ENCODE measurements around the gene CUEDC1. TPM values are rescaled to one million over a fixed set of nuclear protein-coding genes. Genes with fewer than 3 reads are reported as not detected.
A peak's percentile ranks its signal among the peaks of the same experiment; 100 is the strongest.

CUEDC1 gene, protein sequence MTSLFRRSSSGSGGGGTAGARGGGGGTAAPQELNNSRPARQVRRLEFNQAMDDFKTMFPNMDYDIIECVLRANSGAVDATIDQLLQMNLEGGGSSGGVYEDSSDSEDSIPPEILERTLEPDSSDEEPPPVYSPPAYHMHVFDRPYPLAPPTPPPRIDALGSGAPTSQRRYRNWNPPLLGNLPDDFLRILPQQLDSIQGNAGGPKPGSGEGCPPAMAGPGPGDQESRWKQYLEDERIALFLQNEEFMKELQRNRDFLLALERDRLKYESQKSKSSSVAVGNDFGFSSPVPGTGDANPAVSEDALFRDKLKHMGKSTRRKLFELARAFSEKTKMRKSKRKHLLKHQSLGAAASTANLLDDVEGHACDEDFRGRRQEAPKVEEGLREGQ
- 27.5 TPM in 2 replicates for total RNA-seq (2022)
- Bru-seq, nascent RNA: percentile 62 among the genes with signal in this experiment
- percentile 62 among the genes with signal in this experiment for BruChase-seq, experiment 1, labeled RNA remaining after a 2-hour chase
- BruChase-seq, experiment 2, labeled RNA remaining after a 6-hour chase: percentile 66 among the genes with signal in this experiment
- long read RNA-seq, transcript CUEDC1-206 (11 exons, 3,621 nt): major isoform, 8 of 30 reads
- long read RNA-seq, partial matches to known transcripts: 5 of 30 reads
- long read RNA-seq, other reads (novel, unspliced or antisense): 13 of 30 reads

DNA sequence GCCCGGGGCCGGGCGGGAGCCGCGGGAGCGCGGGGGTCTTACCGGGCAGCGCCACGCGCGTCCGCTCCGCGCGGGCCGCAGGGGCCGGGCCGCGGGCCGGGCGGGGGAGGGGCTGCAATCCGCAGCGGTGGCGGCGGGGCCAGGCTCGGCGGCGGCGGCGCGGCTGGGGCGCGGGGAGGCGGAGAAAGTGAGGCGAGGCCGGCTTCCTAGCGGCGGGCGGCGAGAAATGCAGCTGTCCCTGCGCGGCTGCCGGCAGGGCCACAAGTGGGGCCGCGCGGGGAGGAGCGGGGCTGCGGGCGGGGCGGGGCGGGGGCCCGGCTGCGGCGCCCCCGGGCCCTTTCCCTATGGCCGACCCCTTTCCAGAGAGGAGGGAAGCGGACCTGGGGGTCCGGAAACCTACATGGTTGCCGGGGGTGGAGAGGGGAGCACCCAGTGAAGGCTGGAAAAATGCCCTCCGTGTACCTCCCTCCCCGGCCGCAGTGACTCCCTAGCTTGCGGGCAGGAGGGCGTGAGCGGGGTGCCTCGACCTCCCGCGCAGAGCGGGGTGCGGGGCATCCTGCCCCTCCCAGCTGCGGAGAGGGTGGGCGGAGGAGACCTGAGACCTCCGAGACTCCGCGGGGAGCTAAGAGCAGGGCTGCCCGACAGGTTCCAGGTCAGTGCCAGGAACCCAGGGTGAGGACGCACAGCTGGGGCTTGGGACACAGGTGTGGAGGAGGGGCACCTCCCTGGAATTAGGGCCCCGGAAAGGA, at the start of gene CUEDC1:
CUEDC1 (minus strand) TSS at position 230 of the 749 bp plus-strand sequence. CDS start 69,848 bp downstream, outside the sequence.
- H3K4me1 ChIP-seq: peaks cover 47% of the 10 kb centered on the region
- no peaks in the 10 kb centered on the region for H3K27me3 ChIP-seq (replicated peaks; ENCODE audit: control insufficient read depth, insufficient read depth, low read length)
- peak within 1 kb of the TSS; percentile 72 for H3K4me3 Mint-ChIP-seq (ENCODE audit: unreplicated experiment)
- H3K36me3 Mint-ChIP-seq (ENCODE audit: insufficient read depth, unreplicated experiment): peaks cover 8% of the 10 kb centered on the region
- intact Hi-C loops (cut with micrococcal nuclease; ENCODE audit: unreplicated experiment): loop anchor here (2.0 kb wide), 3 partner anchors 33 to 63 kb away; partner anchors contain the start of gene VEZF1
- TF ChIP-seq, protein P1, sequence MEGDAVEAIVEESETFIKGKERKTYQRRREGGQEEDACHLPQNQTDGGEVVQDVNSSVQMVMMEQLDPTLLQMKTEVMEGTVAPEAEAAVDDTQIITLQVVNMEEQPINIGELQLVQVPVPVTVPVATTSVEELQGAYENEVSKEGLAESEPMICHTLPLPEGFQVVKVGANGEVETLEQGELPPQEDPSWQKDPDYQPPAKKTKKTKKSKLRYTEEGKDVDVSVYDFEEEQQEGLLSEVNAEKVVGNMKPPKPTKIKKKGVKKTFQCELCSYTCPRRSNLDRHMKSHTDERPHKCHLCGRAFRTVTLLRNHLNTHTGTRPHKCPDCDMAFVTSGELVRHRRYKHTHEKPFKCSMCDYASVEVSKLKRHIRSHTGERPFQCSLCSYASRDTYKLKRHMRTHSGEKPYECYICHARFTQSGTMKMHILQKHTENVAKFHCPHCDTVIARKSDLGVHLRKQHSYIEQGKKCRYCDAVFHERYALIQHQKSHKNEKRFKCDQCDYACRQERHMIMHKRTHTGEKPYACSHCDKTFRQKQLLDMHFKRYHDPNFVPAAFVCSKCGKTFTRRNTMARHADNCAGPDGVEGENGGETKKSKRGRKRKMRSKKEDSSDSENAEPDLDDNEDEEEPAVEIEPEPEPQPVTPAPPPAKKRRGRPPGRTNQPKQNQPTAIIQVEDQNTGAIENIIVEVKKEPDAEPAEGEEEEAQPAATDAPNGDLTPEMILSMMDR (IDR thresholded peaks at IDR 0.05; ENCODE audit: insufficient read depth in 1 of 2, low read depth in 1 of 2, low read length in 1 of 2, severe bottlenecking in 1 of 2, unreplicated experiment in 1 of 2): peak; percentile 22 to 40
- CTCF ChIA-PET: interaction anchor here (0.6 to 2.7 kb wide), 9 partner anchors 29 to 768 kb away, joined by 3 to 10 read pairs (median 4); no protein-coding TSS in a partner anchor
- H3K9me3 ChIP-seq: no peaks in the 10 kb centered on the region
- H3K9me3 Mint-ChIP-seq (ENCODE audit: unreplicated experiment): no peaks in the 10 kb centered on the region
- DNase-seq: peak; percentile 76 to 90
- H3K4me1 Mint-ChIP-seq (ENCODE audit: low read depth, unreplicated experiment): peaks cover 36% of the 10 kb centered on the region
- H3K36me3 ChIP-seq (ENCODE audit: control insufficient read depth, insufficient read depth, low read length): no peaks in the 10 kb centered on the region
- BruUV-seq (replicated peaks): no TSS peak
- peak within 1 kb of the TSS; percentile 53 for H3K27ac Mint-ChIP-seq (ENCODE audit: unreplicated experiment)
- POLR2A ChIA-PET: interaction anchor here (0.6 to 1.7 kb wide), 9 partner anchors 20 to 104 kb away, joined by 3 to 9 read pairs (median 4); partner anchors contain the start of gene SRSF1
- H3K27me3 Mint-ChIP-seq (ENCODE audit: insufficient read depth, unreplicated experiment): no peaks in the 10 kb centered on the region
- peak within 1 kb of the TSS; percentile 69 for H3K4me3 ChIP-seq (ENCODE audit: low read depth, low read length)

DNA sequence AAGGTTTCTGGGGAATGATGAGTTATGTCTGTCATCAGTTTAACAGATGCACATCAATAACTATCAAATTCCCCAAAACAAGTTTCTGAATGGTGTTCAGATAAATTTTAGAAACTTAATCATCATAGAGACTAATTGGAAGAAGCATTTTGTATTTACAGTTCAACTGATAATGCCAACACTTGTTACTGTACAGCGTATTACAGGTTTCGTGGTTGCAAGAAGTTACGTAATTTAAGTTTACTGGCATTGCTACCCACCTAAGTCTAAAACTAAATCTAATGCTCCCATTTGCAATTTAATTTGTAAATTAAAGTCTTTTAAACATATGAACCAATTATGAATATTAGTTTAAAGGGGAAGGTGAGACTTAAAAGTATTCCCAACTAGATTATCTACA, 48.8 kb upstream of the CUEDC1 start:
- 0 out of 2 replicates have a peak, but pooled peaks cover 4% of the 10 kb centered on the region for H3K36me3 ChIP-seq (ENCODE audit: control insufficient read depth, insufficient read depth, low read length)
- Mint-ChIP-seq H3K9me3 (ENCODE audit: unreplicated experiment) (no peaks in the 10 kb centered on the region), H3K4me1 (ENCODE audit: low read depth, unreplicated experiment) (peaks cover 20% of the 10 kb centered on the region), H3K27me3 (ENCODE audit: insufficient read depth, unreplicated experiment) (no peaks in the 10 kb centered on the region), H3K36me3 (ENCODE audit: insufficient read depth, unreplicated experiment) (peaks cover 85% of the 10 kb centered on the region), H3K27ac (ENCODE audit: unreplicated experiment) (no peak overlapping the region), H3K4me3 (ENCODE audit: unreplicated experiment) (peak overlapping the region; percentile 13)
- ChIA-PET POLR2A (no interaction called here), CTCF (no interaction called here)
- no TSS peak for BruUV-seq (replicated peaks)
- intact Hi-C loops (cut with micrococcal nuclease; ENCODE audit: unreplicated experiment): no loop called here
- peaks cover 23% of the 10 kb centered on the region for H3K4me1 ChIP-seq
- TF ChIP-seq, protein P1 (IDR thresholded peaks at IDR 0.05; ENCODE audit: insufficient read depth in 1 of 2, low read depth in 1 of 2, low read length in 1 of 2, severe bottlenecking in 1 of 2, unreplicated experiment in 1 of 2): no peak
- no peak overlapping the region for H3K4me3 ChIP-seq (ENCODE audit: low read depth, low read length)
- no peak for DNase-seq
- no peaks in the 10 kb centered on the region for H3K27me3 ChIP-seq (replicated peaks; ENCODE audit: control insufficient read depth, insufficient read depth, low read length)
- no peaks in the 10 kb centered on the region for H3K9me3 ChIP-seq

DNA sequence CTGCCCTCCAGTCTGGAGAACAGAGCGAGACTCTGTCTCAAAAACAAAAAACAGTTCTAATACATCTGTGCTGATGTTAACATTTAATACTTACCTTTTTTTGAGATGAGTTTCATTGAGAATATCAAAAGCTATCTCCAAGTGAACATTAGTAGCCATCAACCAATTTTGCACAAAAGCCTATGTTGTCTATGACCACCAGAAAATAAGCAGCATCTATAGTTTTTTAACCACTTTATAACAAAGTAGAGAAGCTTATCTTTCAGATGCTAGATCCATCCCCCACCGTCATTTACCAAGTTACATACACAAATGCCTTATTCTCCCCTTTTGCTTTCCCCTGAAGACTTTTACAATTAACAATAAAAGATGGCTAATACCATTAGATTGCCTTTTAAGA, 47.8 kb upstream of the CUEDC1 start:
- Mint-ChIP-seq H3K4me3 (ENCODE audit: unreplicated experiment) (no peak overlapping the region), H3K4me1 (ENCODE audit: low read depth, unreplicated experiment) (peaks cover 20% of the 10 kb centered on the region), H3K36me3 (ENCODE audit: insufficient read depth, unreplicated experiment) (peaks cover 90% of the 10 kb centered on the region), H3K27ac (ENCODE audit: unreplicated experiment) (no peak overlapping the region), H3K27me3 (ENCODE audit: insufficient read depth, unreplicated experiment) (no peaks in the 10 kb centered on the region), H3K9me3 (ENCODE audit: unreplicated experiment) (no peaks in the 10 kb centered on the region)
- POLR2A ChIA-PET: interaction anchor here (0.6 kb wide), 1 partner anchor 9 kb away, joined by 3 read pairs; no protein-coding TSS in a partner anchor
- Histone ChIP-seq H3K4me1 (peaks cover 23% of the 10 kb centered on the region), H3K9me3 (no peaks in the 10 kb centered on the region), H3K4me3 (ENCODE audit: low read depth, low read length) (no peak overlapping the region), H3K27me3 (replicated peaks; ENCODE audit: control insufficient read depth, insufficient read depth, low read length) (no peaks in the 10 kb centered on the region), H3K36me3 (ENCODE audit: control insufficient read depth, insufficient read depth, low read length) (0 out of 2 replicates have a peak, but pooled peaks cover 5% of the 10 kb centered on the region)
- BruUV-seq (replicated peaks): no TSS peak
- no peak for DNase-seq
- TF ChIP-seq, protein P1 (IDR thresholded peaks at IDR 0.05; ENCODE audit: insufficient read depth in 1 of 2, low read depth in 1 of 2, low read length in 1 of 2, severe bottlenecking in 1 of 2, unreplicated experiment in 1 of 2): no peak
- intact Hi-C loops (cut with micrococcal nuclease; ENCODE audit: unreplicated experiment): no loop called here
- CTCF ChIA-PET: no interaction called here

All from Caco-2 (cell line).